Epithelial cell of proximal tubule (primary cell): ENCODE measurements around the gene CDHR2. TPM values are rescaled to one million over a fixed set of nuclear protein-coding genes. Genes with fewer than 3 reads are reported as not detected.

ENCODE experiments used
- DNase-seq: peaks from one replicate; pipeline ENCODE4 v3.0.0-alpha.2; 2011; ENCODE audit warnings: low read depth
- H3K4me3 ChIP-seq: 2 replicates; pipeline ENCODE4 v1.5.1; 2011; ENCODE audit warnings: low read depth, mild to moderate bottlenecking, low read length
- total RNA-seq: library from RNA; depleted of rRNA; stranded (reverse); fragments of >200 nt; gene quantifications from 2 replicates; pipeline ENCODE4 v1.2.3, GENCODE V29; 2015
- TF ChIP-seq, protein P1 (sequence below): conservative IDR thresholded peaks from 2 replicates; pipeline ENCODE4 v1.5.1; 2012; ENCODE audit warnings: low read depth, mild to moderate bottlenecking, low read length

Gene CDHR2
- total RNA-seq, 1 donor from 2014 or later, result not detected

DNA sequence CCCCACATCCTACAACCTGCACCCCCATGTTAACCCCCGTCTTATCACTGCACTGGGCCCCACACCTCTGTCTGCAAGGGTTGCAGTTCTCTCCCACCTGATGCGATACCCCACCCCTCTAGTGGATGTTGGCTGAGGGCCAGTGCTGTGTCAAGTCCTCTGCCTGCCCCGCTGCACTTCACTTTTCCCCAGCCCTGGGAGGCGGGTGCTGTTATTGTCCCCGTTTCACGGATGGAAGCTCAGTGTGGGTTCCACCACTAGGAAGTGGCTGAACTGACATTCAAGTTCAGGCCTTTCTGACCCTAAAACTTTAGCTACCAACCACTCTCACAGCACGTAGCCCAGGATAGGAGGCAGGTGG, 77.7 kb downstream of the CDHR2 start:
- no peak for DNase-seq
- no peak overlapping the region for H3K4me3 ChIP-seq
- TF ChIP-seq, protein P1, sequence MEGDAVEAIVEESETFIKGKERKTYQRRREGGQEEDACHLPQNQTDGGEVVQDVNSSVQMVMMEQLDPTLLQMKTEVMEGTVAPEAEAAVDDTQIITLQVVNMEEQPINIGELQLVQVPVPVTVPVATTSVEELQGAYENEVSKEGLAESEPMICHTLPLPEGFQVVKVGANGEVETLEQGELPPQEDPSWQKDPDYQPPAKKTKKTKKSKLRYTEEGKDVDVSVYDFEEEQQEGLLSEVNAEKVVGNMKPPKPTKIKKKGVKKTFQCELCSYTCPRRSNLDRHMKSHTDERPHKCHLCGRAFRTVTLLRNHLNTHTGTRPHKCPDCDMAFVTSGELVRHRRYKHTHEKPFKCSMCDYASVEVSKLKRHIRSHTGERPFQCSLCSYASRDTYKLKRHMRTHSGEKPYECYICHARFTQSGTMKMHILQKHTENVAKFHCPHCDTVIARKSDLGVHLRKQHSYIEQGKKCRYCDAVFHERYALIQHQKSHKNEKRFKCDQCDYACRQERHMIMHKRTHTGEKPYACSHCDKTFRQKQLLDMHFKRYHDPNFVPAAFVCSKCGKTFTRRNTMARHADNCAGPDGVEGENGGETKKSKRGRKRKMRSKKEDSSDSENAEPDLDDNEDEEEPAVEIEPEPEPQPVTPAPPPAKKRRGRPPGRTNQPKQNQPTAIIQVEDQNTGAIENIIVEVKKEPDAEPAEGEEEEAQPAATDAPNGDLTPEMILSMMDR, result no peak

DNA sequence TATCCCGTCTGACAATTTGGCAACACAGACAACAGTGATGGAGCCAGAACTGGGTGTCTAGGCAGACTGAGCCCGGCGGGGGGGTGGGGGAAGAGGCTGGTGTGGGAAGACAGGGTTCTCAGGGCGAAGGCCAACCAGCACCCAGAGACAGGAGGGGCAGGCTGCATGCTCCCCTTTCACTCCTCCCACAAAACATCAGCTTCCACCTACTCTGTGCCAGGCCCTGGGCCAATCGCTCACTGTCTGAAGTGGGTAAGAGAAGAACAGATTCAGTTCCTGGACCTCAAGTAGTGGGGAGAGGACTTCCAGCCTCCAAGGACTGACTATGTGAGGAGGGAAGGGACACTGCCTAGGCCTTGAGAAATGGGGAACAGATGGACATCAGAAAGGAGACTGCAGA, 78.4 kb downstream of the CDHR2 start:
- DNase-seq, result no peak
- no peak overlapping the region for H3K4me3 ChIP-seq
- TF ChIP-seq, protein P1, result no peak

DNA sequence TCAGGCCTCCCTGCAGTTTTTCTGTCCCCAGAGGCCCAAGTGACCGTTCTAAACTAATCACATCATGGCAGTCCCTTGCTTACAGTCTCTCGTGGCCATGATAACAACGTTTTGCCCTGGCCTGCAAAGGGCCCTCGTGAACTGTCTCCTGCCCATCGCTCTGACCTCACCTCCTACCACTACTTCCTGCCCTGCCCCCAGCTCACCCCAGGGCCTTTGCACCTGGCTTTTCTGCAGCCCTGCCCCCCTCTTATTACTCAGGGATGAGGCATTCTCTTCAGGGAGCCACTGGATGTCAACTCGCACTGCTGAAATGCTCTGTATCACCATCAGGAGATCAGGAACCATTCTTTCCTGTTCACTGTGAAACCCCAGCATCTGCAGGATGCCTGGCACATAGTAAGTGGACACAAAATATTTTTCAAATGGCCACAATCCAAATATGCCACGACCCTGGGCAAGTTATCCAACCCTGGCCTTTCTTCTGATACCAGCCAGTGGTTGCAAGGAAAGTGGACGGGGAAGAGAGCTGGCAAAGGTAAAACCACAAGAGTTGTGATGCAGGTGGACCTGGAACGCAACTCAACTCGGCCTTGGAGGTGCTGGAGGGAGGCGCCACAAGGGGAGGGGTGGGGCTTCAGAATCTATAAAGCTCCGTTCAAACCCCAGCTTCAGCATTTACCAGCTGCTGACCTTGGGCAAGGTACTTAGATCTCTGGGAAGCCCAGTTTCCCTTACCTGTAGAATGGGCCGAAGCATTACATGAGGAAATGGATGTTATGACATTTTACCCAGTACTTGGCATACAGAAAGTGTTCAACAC, 79.5 kb downstream of the CDHR2 start:
- H3K4me3 ChIP-seq, result no peak overlapping the region
- no peak for DNase-seq
- TF ChIP-seq, protein P1, result no peak

DNA sequence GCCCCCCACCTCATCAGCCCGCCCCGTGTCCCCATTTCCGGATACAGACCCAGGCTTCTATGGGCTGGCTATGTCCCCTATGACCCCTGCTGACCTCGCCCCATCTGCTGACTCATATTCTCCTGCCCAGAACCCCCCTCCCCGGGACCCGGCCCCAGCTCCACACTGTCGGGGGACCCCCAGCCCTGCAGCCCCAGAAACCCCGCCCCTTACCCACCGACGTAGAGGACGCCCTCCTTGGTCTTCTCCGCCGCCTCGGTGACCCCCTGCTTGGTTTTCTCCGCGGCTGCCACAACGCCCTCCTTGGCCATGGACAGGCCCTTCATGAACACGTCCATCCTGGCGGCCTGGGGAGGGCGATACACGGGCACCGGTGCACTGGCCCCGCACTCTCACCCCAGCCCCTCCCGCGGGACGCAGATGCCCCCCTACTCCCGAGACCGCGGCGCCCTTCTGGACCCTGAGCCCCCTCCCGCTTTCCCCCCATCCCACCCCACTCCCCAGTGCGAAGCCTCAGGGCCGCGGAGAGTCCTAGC, 80.2 kb downstream of the CDHR2 start:
- no peak overlapping the region for H3K4me3 ChIP-seq
- TF ChIP-seq, protein P1, result no peak

DNA sequence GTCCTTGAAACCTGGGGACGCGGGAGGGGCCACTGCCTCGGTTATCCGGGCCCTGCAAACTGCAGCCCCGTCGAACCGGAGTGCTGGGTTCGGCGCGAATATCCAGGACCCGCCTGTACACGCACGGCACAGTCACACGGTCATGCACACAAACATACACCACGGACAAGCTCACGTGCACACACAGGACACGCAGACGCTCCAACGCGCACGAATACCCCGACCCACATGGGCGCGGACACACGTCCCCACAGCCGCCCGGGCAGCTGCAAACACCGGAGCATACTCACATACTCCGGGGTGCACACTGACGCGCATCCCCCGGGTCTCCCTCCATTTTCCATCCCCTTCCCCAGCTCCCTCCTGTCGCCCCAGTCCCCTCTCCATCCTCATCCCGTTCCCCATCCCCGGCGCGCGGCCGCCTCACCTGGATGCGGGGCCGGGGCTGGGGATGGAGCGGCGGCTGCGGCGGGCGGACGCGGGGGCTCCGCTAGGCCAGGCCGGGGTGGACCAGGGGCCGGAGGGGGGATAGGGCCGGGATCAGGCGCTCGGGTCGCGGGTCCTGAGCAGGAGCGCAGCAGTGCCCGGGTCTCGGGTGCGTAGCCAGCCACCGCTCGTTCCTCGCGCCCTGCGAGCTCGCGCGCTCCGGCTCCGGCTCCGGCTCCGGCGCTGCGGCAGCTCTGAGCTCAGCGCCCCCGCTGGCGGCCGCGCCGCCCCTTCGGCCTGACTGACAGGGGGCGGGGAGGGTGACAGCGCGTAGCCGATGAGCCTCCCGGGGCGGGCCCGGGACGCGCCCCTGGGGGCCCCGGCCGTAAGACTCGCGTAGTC, 80.9 kb downstream of the CDHR2 start, which contains the start of the genes EIF4E1B and SNCB:
Gene EIF4E1B (plus strand): TSS at position 823 of the 828 bp plus-strand sequence. CDS start 12,113 bp downstream, outside the sequence.
Gene SNCB (minus strand): TSS at position 682 of the 828 bp plus-strand sequence. CDS start 880 bp downstream, outside the sequence.
- TF ChIP-seq, protein P1, result peak; percentile 11
- H3K4me3 ChIP-seq, result peak within 1 kb of the TSS; percentile 50
- no peak for DNase-seq

More for the DNA sequence above, 80.2 kb downstream of the CDHR2 start:
- no peak for DNase-seq

DNA sequence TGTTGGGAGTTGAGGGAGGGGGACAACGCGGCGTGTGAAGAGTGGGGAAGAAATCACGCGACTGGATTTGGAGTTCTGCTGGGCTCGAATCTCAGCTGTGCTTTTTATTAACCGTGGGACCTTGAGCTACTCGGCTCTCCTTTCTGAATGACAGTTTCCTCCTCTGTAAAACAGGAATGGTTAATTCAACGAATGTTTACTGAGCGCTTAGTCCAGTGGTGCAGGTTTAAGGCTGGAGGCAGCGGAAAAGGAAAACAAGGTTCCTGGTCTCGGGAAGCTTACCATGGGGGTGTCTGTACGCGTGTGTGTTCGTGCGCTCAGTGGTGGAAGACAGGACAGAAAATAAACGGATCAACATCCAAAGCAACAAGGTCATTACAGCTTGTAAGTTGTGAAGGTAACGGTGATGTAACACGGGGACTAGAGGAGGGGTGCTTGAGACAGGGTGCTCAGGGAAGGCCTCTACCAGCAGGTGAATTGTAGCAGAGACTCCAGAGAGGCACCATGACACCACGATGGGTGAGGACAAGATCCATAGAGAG, 81.6 kb downstream of the CDHR2 start:
- TF ChIP-seq, protein P1, result no peak
- DNase-seq, result no peak
- H3K4me3 ChIP-seq, result peak overlapping the region; percentile 50
